GM18867 (cell line): ENCODE results near the gene WWTR1.
A peak's percentile ranks its signal among the peaks of the same experiment; 100 is the strongest.

ENCODE experiments used
- ATAC-seq: cut with Tn5 transposase; IDR thresholded peaks from one replicate; pipeline ENCODE4 v1.9.1; 2021; ENCODE audit warnings: mild to moderate bottlenecking, moderate library complexity; ENCODE audit not compliant: unreplicated experiment

The WWTR1 gene

GRCh38 chr3:149657926-149658743 is at the start of gene WWTR1:
Gene WWTR1 (minus strand): TSS chr3:149658025. CDS start chr3:149657306, 719 bp downstream.
- peak; percentile 86 for ATAC-seq

- ATAC-seq: no peak
Measured at GRCh38 chr3:149706905-149707304, 49.1 kb upstream of the WWTR1 start.

- no peak for ATAC-seq
Measured at GRCh38 chr3:149705416-149705815, 47.6 kb upstream of the WWTR1 start.

GRCh38 chr3:149703466-149703865 is 45.6 kb upstream of the WWTR1 start:
- ATAC-seq: no peak

DNA sequence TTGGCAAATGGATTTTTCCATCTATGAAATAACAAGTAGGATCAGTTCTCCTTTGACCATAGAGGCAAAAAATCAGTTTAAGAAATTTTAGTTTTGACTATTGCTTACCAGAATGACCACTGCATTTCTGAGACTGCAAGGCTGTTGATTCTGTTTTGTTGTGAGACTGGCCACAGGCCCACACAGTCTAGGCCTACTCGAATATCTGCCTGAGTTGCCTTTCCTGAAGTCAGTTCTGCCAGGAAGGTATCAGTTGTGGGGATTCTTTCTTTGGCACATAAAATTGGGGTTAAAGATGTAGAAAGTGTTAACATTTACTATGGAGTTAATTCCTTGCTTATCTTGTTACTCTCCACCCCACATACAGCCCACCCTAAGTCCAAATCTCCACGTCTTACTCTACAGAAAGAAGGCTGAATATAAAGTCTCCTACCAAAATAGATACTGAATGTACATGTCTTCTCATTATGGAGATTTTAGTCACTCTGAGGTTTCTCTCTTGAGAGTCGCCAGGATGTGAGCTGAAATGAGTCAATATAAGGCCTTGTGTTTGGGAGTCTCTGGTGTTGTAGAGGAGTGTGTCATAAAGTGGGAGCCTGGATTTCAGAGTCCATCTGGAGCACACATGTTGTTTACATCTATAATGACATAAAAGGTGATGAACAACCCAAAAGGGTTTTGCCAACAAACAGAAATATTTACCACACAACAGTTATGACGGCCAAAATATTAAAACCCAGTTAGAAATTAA is 45.0 kb upstream of the WWTR1 start:
- ATAC-seq: peak; percentile 53

- peak; percentile 61 for ATAC-seq
Measured at GRCh38 chr3:149701977-149702350, 44.1 kb upstream of the WWTR1 start.

GRCh38 chr3:149701206-149701976 is 43.6 kb upstream of the WWTR1 start:
- peak; percentile 56 for ATAC-seq

GRCh38 chr3:149688122-149688757 is 30.4 kb upstream of the WWTR1 start:
- no peak for ATAC-seq

DNA sequence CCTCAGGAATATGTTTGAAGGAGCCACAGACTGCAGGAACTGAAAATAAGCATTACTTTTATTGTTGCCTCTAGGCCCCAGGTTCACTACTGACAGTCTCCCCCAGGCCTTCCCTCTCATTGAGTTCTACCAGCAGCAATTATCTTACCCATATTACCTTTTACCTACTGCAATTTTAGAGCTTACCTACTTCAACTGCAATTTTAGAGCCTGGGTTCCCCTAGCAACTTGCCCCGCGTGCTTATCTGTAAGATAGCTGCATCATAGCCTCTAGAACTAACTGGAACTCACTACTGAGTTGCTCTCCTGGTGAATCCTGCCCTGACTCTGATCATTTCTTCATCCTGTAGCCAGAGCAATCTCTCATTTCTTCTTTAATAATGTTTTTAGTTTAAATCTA is 29.2 kb upstream of the WWTR1 start:
- ATAC-seq: no peak

DNA sequence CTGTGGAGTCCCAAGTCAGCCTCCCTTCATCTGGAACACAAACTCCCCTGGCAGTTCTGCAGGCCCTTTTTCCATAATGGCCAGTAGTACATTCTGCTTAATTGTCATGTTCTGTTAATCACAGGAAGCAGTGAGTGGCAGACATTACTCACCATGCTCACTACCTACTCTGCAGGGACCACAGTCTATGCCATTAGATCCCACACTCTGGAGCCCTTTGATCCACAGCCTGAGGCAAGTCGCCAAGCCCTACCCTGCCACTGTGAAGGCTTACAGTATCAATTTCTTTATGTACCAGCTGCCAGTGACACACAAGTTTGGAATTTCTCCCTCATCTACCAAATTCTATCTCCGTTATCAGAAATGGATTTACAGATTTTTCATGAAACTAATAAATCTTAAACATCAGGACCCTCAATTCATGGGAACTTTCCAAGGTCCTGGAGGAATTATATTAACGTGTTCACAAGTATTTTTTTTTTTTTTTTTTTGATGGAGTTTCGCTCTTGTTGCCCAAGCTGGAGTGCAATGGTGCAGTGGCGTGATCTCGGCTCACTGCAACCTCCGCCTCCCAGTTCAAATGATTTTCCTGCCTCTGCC is 20.6 kb upstream of the WWTR1 start:
- no peak for ATAC-seq

DNA sequence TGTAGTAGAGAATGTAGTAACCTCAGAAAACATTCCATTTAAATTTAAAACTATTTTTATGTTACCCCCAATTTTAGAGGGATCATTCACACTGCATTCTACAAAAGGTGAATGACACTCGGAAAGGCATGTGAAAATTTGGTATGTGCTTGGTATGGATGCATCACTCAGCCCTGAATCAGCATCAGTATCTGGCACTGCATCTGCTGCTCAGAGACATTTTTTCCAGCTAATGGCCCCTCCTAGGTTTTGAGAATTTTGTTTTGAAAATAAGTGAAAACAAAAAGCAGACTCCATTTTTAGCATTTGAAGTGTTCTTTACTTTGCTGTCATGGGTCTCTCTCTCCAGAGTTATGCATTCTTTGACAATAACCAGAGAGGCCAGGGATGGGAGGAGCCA is 15.6 kb upstream of the WWTR1 start:
- ATAC-seq: no peak

DNA sequence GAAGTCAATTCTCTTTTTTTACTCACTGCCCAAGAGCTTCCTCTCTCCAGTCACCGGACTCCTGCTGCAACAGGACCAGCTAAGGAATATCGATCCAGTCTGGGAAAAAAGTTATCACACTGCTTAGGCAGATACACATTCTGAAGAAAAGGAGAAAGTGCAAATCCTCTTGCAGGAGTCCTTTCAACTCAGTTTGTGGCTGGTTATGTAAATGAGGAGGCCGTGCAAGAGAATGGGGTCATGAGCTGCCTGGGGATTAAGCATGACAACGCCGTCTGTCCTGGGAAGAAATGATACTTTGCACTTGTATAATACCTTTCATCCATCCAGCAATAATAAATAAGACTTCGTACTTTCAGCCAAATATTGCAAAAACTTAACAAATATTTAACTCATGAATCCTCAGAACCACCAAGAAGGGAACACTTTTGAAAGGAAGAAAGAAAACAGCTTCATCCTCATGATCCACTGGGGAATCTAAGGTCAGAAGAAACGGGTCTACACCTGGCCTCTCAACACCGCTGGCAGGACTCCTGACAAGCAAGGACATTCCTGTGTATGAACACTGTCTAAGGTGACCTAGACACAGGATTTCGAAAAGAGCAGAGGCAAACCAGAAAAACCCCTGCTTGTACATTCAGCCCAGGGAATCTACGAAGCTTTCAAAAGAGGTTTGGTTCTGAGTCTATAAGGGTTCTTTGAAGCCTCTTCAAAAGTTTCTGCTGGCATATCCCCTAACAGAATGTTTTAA is 13.1 kb upstream of the WWTR1 start:
- peak; percentile 85 for ATAC-seq

- no peak for ATAC-seq
Measured at GRCh38 chr3:149667576-149667975, 9.8 kb upstream of the WWTR1 start.

- no peak for ATAC-seq
Measured at GRCh38 chr3:149663966-149664365, 6.1 kb upstream of the WWTR1 start.

DNA sequence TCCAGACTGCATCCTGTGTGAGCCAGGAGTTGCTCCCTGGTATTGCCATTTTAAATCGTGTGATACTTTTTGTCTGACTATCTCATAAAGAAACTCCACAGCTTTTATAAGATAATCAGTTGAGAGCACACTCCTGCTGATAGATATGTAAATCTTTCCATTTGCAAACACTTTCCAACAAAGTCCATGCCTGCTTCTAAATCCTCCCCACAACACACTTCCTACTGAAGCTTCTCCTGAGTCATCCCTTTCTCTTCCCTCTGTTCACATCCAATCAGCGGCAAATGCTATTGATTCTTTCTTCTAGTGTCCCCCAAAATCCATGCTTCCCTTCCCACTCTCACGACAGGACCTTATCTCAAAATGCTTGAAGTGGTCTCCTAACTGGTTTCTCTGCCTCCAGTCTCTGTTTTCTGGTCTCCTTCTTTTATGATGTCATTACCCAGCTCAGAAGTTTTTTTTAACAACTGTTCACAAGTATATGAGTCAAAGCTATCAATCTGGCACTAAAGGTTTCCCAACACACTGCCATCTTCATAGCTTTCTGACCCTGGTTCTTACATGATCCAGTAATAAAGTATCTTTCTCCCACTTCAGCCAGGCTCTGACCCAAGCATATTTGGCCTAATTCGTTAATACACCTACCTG is 4.5 kb upstream of the WWTR1 start:
- no peak for ATAC-seq

- ATAC-seq: no peak
Measured at GRCh38 chr3:149660462-149660861, 2.6 kb upstream of the WWTR1 start.

DNA sequence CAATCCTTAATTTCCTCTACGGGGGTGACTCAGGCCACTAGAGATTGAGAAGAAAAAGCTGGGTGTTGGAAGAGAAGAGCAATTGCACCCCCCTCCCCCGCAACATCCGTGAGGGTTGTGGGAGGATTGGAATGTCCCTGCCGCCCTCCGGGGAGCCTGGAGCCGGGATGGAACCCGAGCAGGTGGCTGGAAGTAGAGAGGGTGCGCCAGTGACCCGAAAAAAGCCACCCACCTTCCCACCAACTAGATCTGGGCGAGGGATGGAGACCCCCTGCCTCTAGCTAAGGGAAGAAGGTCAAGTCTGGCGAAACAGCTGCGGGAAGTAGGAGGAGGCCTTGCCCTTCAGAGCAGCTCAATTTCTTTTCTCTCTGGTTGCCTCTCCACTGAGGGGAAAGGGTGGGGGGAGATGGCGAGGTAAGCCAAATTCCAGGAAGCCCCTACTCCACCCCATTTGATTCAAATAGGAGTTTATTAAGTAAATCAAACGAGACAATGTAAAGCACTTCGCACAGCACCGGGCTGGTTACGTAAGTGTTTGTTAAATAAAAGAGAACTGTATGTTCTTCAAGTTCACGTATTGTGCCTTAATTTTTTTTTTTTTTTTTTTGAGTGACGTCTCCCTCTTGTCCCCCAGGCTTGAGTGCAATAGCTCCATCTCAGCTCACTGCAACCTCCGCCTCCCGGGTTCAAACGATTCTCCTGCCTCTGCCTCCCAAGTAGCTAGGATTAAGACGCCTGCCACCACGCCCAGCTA is 1.1 kb upstream of the WWTR1 start:
- peak; percentile 19 for ATAC-seq

DNA sequence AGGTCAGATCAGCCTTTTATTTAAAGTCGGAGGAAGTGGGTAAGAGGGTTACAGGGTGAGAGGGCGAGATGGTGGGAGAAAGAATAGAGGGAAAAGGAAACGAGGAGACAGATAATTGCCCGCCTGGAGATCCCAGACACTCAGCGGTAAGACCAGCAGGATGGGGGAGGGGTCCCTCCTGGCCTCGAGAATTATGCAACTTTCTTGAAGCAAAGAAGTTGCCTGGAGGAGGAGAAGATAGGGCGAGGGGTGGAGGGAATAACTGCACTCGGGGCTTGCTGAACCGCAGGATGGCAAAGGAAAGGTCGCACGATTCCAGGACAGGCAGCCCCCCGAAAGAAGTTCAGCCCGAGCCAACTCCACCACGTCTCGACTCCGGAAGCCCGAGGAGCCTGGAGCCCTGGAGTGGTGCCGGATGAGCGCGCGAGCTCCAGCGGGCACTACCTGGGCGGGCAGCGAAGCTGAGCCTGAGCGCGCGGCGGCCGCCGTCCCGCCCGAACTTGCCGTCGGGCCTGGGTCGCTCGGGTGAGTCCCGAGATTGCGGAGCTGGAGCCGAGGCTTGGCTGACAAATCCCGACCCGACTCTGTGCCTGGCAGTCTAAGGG is 402 bp downstream of the WWTR1 start:
- peak; percentile 31 for ATAC-seq
